WERI-Rb-1 (cell line): ENCODE results near the gene FAM221A.

Experiments used
- DNase-seq: peaks from one replicate; pipeline ENCODE4 v3.0.0-alpha.2; 2020
- H3K27ac ChIP-seq: fragments of 250-450 bp; sonication (Bioruptor Pico); 2 replicates; pipeline ENCODE4 v1.5.1; 2020; ENCODE audit warnings: mild to moderate bottlenecking, moderate library complexity
- H3K27me3 ChIP-seq: fragments of 250-450 bp; sonication (Bioruptor Pico); 2 replicates; pipeline ENCODE4 v1.5.1; 2021; ENCODE audit warnings: mild to moderate bottlenecking, low read depth, moderate library complexity; ENCODE audit not compliant: insufficient read depth, severe bottlenecking
- H3K36me3 ChIP-seq: fragments of 250-450 bp; sonication (Bioruptor Pico); 2 replicates; pipeline ENCODE4 v1.5.1; 2020; ENCODE audit warnings: mild to moderate bottlenecking, moderate library complexity
- H3K4me3 ChIP-seq: 2 replicates; pipeline ENCODE4 v1.5.1; 2011; ENCODE audit warnings: low read depth, mild to moderate bottlenecking, control low read depth, low read length
- H3K9me3 ChIP-seq: fragments of 250-450 bp; sonication (Bioruptor Pico); 2 replicates; pipeline ENCODE4 v1.5.1; 2021; ENCODE audit warnings: mild to moderate bottlenecking, moderate library complexity; ENCODE audit not compliant: severe bottlenecking
- TF ChIP-seq, protein P1 (sequence below): IDR thresholded peaks from 2 replicates; pipeline ENCODE4 v1.5.1; 2011; ENCODE audit warnings: low read depth, mild to moderate bottlenecking, control low read depth, inconsistent platforms, low read length

Gene FAM221A

DNA sequence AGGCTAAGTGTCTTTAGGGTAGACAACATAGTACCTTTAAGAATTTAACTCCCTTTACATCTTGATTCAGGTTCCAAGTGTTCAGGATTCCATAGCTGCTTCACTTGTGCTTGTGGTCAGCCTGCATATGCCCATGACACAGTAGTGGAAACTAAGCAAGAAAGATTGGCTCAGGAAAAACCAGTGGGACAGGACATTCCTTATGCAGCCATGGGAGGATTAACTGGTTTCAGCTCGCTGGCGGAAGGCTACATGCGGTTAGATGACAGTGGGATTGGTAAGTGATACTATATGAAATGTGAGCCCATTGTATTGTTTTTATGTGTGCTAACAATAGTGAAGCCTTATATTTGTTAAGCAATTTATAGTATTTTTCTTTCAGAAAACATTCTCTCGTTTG, 11.3 kb downstream of the FAM221A start:
- H3K36me3 ChIP-seq = no peaks in the 10 kb centered on the region
- H3K27ac ChIP-seq = no peak overlapping the region
- TF ChIP-seq, protein P1, sequence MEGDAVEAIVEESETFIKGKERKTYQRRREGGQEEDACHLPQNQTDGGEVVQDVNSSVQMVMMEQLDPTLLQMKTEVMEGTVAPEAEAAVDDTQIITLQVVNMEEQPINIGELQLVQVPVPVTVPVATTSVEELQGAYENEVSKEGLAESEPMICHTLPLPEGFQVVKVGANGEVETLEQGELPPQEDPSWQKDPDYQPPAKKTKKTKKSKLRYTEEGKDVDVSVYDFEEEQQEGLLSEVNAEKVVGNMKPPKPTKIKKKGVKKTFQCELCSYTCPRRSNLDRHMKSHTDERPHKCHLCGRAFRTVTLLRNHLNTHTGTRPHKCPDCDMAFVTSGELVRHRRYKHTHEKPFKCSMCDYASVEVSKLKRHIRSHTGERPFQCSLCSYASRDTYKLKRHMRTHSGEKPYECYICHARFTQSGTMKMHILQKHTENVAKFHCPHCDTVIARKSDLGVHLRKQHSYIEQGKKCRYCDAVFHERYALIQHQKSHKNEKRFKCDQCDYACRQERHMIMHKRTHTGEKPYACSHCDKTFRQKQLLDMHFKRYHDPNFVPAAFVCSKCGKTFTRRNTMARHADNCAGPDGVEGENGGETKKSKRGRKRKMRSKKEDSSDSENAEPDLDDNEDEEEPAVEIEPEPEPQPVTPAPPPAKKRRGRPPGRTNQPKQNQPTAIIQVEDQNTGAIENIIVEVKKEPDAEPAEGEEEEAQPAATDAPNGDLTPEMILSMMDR = no peak
- no peak for DNase-seq
- H3K9me3 ChIP-seq = no peaks in the 10 kb centered on the region
- no peaks in the 10 kb centered on the region for H3K27me3 ChIP-seq
- no peak overlapping the region for H3K4me3 ChIP-seq

DNA sequence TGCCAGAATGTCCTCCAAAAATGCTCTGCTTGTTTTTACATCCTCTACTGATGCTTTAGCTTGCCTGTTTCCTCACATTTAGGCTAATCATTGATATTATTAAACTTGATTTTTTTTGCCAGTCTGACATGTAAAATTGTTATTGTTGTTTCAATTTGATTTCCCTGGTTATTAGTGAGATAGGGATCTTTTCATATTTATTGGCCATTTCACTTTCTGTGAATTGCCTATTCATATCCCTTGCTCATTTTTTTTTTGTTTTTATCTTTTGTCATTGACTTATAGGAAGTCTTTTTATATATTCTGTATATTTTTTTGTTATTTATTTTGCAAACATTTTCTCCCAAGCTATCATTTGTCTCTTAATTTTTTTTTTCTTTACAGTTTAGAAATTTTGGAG, 13.2 kb downstream of the FAM221A start:
- no peak for DNase-seq
- Histone ChIP-seq H3K4me3 (no peak overlapping the region), H3K9me3 (no peaks in the 10 kb centered on the region), H3K27me3 (no peaks in the 10 kb centered on the region), H3K36me3 (no peaks in the 10 kb centered on the region), H3K27ac (no peak overlapping the region)
- TF ChIP-seq, protein P1 = no peak

DNA sequence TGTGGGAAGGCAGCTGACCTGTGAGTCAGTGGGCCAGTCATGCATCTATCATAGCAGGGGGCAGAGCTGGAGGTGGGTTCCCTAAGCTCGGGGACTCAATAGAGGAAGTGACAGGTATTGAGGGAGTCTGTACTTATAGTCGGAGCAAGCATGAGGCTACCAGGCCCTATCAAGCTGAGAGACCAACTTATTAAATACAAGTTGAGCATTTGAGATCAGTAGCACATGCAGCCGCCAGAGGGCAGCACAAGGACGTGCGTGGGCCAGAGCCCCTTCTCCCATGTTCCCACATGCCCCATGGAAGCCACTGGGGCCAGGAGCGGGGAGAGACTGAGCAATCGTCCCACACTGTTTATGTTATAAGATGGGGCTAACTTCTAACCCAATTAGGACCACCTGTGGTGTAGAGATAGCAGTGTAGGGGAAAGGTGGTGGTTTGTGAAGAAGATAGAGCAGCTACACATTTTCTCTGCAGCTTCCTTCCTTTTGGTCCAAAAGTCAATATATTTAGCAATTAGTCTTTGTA, 17.0 kb downstream of the FAM221A start:
- H3K9me3 ChIP-seq = no peaks in the 10 kb centered on the region
- no peaks in the 10 kb centered on the region for H3K36me3 ChIP-seq
- H3K27ac ChIP-seq = no peak overlapping the region
- DNase-seq = peak; percentile 81
- H3K27me3 ChIP-seq = no peaks in the 10 kb centered on the region
- TF ChIP-seq, protein P1 = peak; percentile 92
- no peak overlapping the region for H3K4me3 ChIP-seq

DNA sequence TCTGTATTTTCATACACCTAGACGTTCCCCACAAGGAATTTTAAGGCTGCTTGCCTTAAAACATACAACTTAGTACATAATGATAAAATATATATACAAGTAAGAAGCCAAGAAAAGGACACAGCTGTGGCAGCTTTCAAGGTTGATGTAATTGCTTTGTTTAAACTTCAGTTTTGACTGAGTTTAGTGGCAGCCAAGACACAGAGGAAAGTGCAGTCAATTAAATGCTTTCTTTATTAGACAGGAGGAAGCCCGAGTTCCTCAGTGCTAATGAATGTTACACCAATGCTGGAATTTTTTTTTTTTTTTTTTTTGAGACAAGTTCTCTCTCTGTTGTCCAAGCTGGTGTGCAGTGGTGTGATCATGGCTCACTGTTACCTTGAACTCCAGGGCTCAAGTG, 18.8 kb downstream of the FAM221A start:
- no peak overlapping the region for H3K27ac ChIP-seq
- TF ChIP-seq, protein P1 = no peak
- H3K4me3 ChIP-seq = no peak overlapping the region
- no peaks in the 10 kb centered on the region for H3K27me3 ChIP-seq
- no peak for DNase-seq
- no peaks in the 10 kb centered on the region for H3K9me3 ChIP-seq
- no peaks in the 10 kb centered on the region for H3K36me3 ChIP-seq

DNA sequence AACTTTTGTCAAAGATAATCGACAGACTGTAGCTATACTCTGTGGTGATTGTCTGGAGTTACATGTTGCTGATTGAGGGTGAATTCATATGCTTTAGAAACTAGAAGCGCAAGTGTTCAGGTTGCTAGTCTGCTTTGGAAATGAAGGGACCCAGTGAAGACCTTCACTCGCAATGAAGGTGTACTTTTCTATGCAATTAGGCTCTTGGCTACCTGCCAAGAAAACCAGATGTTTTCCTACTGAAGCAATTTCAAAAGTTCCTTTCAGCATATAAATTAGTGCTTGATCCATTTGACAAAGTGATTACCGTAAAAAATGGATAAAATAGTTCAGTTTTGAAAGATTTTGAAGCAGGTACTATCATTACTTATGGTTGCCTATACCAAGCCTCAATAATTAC, 20.0 kb downstream of the FAM221A start:
- Histone ChIP-seq H3K36me3 (no peaks in the 10 kb centered on the region), H3K4me3 (no peak overlapping the region), H3K27me3 (no peaks in the 10 kb centered on the region), H3K27ac (no peak overlapping the region), H3K9me3 (no peaks in the 10 kb centered on the region)
- no peak for DNase-seq
- TF ChIP-seq, protein P1 = no peak

DNA sequence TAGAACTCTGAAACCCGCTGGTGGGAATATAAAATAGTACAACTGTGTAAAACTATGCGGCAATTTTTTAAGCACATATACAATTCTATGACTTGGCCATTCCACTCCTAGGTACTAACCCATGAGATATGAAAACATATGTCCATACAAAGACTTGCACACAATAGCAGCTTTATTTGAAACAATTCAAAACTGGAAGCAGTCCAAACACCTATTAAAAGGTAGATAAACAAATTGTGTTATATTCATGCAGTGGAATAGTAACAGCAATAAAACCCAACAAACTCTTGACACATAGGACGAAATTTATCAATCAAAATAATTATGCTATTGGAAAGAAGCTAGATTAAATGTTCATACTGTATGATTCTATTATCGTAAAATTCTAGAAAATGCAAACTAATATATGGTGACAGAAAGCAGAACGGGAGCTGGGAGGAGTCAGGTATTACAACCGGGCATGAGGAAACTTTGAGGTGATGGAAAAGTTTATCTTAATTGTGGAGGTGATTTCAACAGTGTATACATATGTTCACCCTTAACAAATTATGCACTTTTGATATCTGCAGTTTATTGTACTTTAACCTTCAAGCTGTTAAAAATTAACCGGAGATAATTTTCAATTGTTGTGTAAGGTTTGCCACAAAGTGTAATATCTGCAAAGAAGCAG, 29.2 kb downstream of the FAM221A start:
- H3K9me3 ChIP-seq = no peaks in the 10 kb centered on the region
- no peaks in the 10 kb centered on the region for H3K27me3 ChIP-seq
- H3K27ac ChIP-seq = no peak overlapping the region
- TF ChIP-seq, protein P1 = no peak
- DNase-seq = no peak
- no peak overlapping the region for H3K4me3 ChIP-seq
- no peaks in the 10 kb centered on the region for H3K36me3 ChIP-seq
